ENCODE measurements around the gene RPS10.

Gene RPS10

GRCh38 chr6:34425498-34426410 lies at the start of gene RPS10:
Gene RPS10 (minus strand): TSS chr6:34426069. CDS start chr6:34425221, 848 bp downstream.
- DNase-seq (ENCODE audit: low read depth) = peak; percentile 75
- peak within 1 kb of the TSS; percentile 95 for H3K4me3 ChIP-seq (ENCODE audit: low read depth, low read length)

GRCh38 chr6:34475238-34475682 lies 49.4 kb upstream of the RPS10 start:
- no peak overlapping the region for H3K4me3 ChIP-seq (ENCODE audit: low read depth, low read length)
- DNase-seq (ENCODE audit: low read depth) = no peak

GRCh38 chr6:34474754-34475153 lies 48.9 kb upstream of the RPS10 start:
- no peak overlapping the region for H3K4me3 ChIP-seq (ENCODE audit: low read depth, low read length)
- DNase-seq (ENCODE audit: low read depth) = no peak

GRCh38 chr6:34473967-34474366 lies 48.1 kb upstream of the RPS10 start:
- no peak for DNase-seq (ENCODE audit: low read depth)
- no peak overlapping the region for H3K4me3 ChIP-seq (ENCODE audit: low read depth, low read length)

GRCh38 chr6:34472425-34472824 lies 46.6 kb upstream of the RPS10 start:
- no peak for DNase-seq (ENCODE audit: low read depth)
- H3K4me3 ChIP-seq (ENCODE audit: low read depth, low read length) = no peak overlapping the region

- DNase-seq (ENCODE audit: low read depth) = no peak
- no peak overlapping the region for H3K4me3 ChIP-seq (ENCODE audit: low read depth, low read length)
Measured at GRCh38 chr6:34469499-34469898, 43.6 kb upstream of the RPS10 start.

- H3K4me3 ChIP-seq (ENCODE audit: low read depth, low read length) = no peak overlapping the region
- DNase-seq (ENCODE audit: low read depth) = no peak
Measured at GRCh38 chr6:34468378-34468892, 42.6 kb upstream of the RPS10 start.

- peak overlapping the region; percentile 34 for H3K4me3 ChIP-seq (ENCODE audit: low read depth, low read length)
Measured at GRCh38 chr6:34466242-34467185, 40.6 kb upstream of the RPS10 start.

GRCh38 chr6:34465531-34466241 lies 39.8 kb upstream of the RPS10 start, which contains the start of gene PACSIN1:
Gene PACSIN1 (plus strand): TSS chr6:34466076. CDS start chr6:34526306, 60,230 bp downstream.
- DNase-seq (ENCODE audit: low read depth) = no peak
- H3K4me3 ChIP-seq (ENCODE audit: low read depth, low read length) = peak within 1 kb of the TSS; percentile 34

More at GRCh38 chr6:34466242-34467185, 40.6 kb upstream of the RPS10 start:
- DNase-seq (ENCODE audit: low read depth) = no peak

- H3K4me3 ChIP-seq (ENCODE audit: low read depth, low read length) = no peak overlapping the region
- no peak for DNase-seq (ENCODE audit: low read depth)
Measured at GRCh38 chr6:34463849-34464248, 38.0 kb upstream of the RPS10 start.

GRCh38 chr6:34463299-34463698 lies 37.4 kb upstream of the RPS10 start:
- H3K4me3 ChIP-seq (ENCODE audit: low read depth, low read length) = no peak overlapping the region
- no peak for DNase-seq (ENCODE audit: low read depth)

- DNase-seq (ENCODE audit: low read depth) = peak; percentile 6
- H3K4me3 ChIP-seq (ENCODE audit: low read depth, low read length) = no peak overlapping the region
Measured at GRCh38 chr6:34462551-34462971, 36.7 kb upstream of the RPS10 start.

- no peak for DNase-seq (ENCODE audit: low read depth)
- H3K4me3 ChIP-seq (ENCODE audit: low read depth, low read length) = no peak overlapping the region
Measured at GRCh38 chr6:34462010-34462409, 36.1 kb upstream of the RPS10 start.

- no peak for DNase-seq (ENCODE audit: low read depth)
- H3K4me3 ChIP-seq (ENCODE audit: low read depth, low read length) = no peak overlapping the region
Measured at GRCh38 chr6:34460796-34461507, 35.1 kb upstream of the RPS10 start.

- no peak overlapping the region for H3K4me3 ChIP-seq (ENCODE audit: low read depth, low read length)
- DNase-seq (ENCODE audit: low read depth) = no peak
Measured at GRCh38 chr6:34459899-34460593, 34.2 kb upstream of the RPS10 start.

GRCh38 chr6:34457742-34458735 lies 32.2 kb upstream of the RPS10 start:
- no peak for DNase-seq (ENCODE audit: low read depth)

GRCh38 chr6:34457382-34457741 lies 31.5 kb upstream of the RPS10 start:
- DNase-seq (ENCODE audit: low read depth) = no peak
- H3K4me3 ChIP-seq (ENCODE audit: low read depth, low read length) = no peak overlapping the region

More at GRCh38 chr6:34457742-34458735, 32.2 kb upstream of the RPS10 start:
- no peak overlapping the region for H3K4me3 ChIP-seq (ENCODE audit: low read depth, low read length)

Data from skeletal muscle cell (primary cell).